T-helper 1 cell (primary cell): ENCODE measurements around the gene ACTN1.

Source experiments
- DNase-seq, 5 donors: peaks; one replicate each; pipeline ENCODE4 v3.0.0-alpha.2; 2012 to 2020

ACTN1 gene

GRCh38 chr14:68884031-68885030 is 94.8 kb downstream of the ACTN1 start:
- DNase-seq: no peak

GRCh38 chr14:68882235-68882634 is 96.9 kb downstream of the ACTN1 start:
- DNase-seq: no peak

DNA sequence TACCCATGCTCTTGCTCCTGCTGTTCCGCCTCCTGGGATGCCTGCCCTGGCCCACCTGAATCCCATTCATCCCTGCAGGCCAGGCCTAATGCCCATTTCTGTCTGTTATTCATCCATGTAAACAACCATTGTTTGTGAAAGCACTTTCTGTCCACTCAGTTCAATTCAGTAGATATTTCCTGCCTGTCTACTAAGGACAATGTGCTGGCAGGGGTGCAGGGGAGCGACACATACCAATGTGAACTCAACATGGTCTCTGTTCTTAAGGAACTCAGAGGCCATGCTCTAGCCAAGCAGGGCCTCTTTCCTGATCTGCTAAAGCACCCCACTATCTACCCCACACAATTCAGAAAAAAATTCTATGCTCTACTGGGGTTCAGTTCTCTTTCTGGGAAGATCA is 97.7 kb downstream of the ACTN1 start:
- no peak for DNase-seq

GRCh38 chr14:68880581-68881105 is 98.5 kb downstream of the ACTN1 start:
- DNase-seq: no peak

DNA sequence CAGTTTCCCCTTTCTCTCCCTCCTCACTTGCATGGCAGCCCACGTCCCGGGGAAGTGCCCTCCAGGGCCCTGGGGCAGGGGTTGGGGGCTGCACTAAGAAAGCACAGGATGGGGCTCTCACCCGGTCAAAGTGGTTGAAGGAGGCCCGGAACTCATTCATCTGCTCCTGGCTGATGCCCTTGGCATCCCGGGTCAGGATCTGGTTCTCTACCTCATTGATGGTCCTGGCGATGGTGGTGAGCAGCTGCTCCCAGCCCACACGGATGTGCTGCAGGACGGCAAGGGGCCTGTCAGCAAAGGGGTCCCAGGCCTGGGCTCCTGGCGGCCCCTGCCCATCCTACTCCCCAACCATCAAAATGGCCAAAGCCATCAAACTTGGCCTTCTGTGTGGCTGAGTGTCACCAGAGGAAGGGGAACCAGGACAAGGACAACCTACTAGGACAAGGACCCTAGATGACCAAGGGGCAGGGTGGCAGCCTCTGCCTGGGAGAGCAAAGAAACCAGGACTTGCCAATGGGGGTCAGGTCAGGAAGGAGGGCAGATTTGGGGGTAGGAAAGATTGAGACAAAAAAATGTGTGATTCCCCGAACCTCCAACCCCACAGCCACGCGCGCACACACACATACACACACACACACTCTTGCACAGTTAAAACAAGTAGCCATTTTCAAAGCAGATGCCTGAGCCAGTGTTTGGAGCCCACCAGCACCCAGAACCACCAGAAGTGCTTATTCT is 99.1 kb downstream of the ACTN1 start:
- no peak for DNase-seq

- DNase-seq: no peak
These were observed 99.8 kb downstream of the ACTN1 start for GRCh38 chr14:68879321-68879781.

- no peak for DNase-seq
These were observed 100.2 kb downstream of the ACTN1 start for GRCh38 chr14:68878908-68879307.

GRCh38 chr14:68877993-68878575 is 101.0 kb downstream of the ACTN1 start:
- no peak for DNase-seq

DNA sequence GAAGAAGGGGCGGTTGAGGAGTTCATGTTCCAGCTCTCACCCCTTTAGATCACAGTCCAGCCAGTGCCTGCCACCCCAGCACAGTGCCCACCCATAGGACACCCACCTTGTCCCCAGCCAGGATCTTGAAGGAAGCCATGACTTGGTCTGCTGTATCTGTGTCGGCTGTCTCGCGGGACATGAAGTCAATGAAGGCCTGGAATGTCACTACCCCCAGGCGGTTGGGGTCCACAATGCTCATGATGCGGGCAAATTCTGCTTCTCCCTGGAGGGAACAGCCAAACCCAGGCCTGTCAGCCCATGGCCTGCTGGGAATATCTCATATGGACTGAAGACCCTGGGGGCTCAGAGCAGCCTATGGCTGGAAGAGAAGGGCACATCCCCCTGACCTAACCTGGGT is 102.1 kb downstream of the ACTN1 start:
- DNase-seq: no peak

GRCh38 chr14:68874746-68875155 is 104.4 kb downstream of the ACTN1 start:
- DNase-seq: no peak

- no peak for DNase-seq
These were observed 105.7 kb downstream of the ACTN1 start for GRCh38 chr14:68873376-68873775.

- DNase-seq: no peak
These were observed 107.7 kb downstream of the ACTN1 start for GRCh38 chr14:68871392-68871791.

- no peak for DNase-seq
These were observed 112.0 kb downstream of the ACTN1 start for GRCh38 chr14:68866991-68867533.

DNA sequence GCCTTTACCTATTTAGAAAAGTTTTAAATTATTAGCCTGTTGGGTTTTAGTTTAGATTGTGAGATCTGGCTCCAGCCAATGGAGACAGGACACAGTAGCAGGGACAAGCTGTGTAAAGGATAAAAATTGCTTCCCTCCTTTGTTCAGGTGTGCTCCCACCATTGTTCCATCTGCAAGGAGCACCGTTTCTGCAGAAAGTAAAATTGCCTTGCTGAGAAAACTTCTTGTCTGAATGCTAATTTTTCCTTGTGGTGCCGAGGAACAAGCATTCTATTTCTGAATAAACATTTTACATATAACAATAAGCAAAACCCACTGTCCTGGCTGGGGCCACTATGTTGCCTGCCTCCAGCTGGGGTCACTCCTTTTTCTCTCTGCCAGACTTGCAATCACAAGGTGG is 113.6 kb downstream of the ACTN1 start:
- no peak for DNase-seq

GRCh38 chr14:68864361-68864750 is 114.7 kb downstream of the ACTN1 start:
- no peak for DNase-seq

GRCh38 chr14:68863610-68864360 is 115.3 kb downstream of the ACTN1 start:
- no peak for DNase-seq

GRCh38 chr14:68862954-68863594 is 116.0 kb downstream of the ACTN1 start:
- peak in 4 of 5 donors; percentile 28 to 64 (median 47) for DNase-seq

GRCh38 chr14:68860771-68861170 is 118.3 kb downstream of the ACTN1 start:
- DNase-seq: no peak

- no peak for DNase-seq
These were observed 121.5 kb downstream of the ACTN1 start for GRCh38 chr14:68857516-68858070.

DNA sequence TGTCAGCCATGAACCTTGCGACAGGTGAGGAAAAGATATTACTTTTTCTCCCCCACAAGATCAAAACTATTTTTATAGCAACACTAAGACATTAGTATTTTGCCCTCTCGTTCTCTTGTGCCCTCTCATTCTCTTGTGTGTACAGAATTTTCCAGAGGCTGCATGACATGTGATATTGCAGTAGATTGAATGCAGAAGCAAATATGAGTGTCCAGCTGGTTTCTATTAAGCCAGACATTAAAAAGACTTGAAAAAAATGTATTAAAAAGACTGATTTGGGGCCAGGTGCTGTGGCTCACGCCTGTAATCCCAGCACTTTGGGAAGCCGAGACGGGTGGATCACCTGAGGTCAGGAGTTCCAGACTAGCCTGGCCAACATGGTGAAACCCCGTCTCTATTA is 122.5 kb downstream of the ACTN1 start:
- no peak for DNase-seq

GRCh38 chr14:68854421-68854820 is 124.7 kb downstream of the ACTN1 start:
- no peak for DNase-seq
